Measurements from ENCODE around the gene RIN2.
A peak's percentile ranks its signal among the peaks of the same experiment; 100 is the strongest.

The RIN2 gene

DNA sequence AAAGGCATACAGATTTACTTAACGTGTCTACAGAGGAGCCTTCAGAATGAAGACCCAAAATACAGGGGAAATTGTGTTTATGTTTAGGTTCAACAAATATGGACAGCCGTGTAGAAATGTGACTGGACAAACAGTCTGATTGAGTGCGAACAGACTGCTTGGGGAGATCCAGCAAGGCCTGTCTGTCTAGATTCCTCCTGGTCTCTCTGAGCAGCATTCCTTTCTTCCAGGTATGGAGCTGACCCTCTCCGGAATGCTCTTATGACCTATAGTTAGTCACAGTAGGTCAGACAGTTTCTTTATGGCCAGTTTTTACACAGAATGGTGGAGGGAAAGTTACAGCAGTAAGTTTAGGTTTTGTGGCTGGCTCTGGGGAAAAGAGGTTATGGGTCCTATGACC lies 9.0 kb downstream of the RIN2 start:
- DNase-seq: no peak

DNA sequence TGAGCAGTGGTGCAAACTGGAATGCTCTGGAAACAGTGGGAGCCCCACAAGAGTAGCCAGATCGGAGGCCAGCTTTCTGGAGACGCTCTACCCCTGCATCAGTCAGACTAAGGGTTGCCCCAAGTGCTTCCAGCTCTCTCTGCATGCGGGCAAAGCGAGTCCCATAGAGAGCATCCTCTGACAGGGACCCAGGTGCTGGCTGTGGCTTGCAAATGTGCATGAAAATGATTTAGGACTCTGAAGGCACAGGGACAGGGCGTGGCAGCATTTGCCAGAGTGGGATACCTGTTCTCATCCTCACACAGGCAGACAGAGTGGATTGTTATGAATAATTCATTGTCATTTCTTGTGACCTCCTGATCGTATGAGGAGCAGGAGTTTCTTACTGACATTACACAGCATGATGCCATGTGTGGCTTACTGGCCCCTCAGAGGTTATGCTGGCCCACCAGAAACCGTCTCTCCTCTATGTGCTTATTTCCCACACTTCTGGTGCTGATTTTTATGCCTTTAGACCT lies 10.3 kb downstream of the RIN2 start:
- DNase-seq: no peak

DNA sequence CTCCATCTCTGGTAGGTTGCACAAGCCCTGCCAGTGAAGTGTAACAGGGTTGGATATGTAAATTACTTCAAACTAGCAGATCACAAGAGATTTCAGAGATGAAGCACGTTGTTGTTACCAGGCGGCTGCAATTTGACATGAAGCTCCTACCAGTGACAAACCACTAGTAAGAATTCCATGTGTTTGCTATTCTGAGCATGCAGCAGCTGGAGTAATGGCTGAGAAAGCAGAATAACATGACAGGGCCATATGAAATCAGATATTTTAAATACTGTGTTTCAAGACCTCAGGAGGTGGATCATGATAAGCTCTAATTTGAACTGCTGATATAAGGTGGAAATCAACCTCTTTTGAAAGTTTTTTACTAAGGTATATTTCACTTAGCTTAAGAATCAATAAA lies 11.4 kb downstream of the RIN2 start:
- no peak for DNase-seq

DNA sequence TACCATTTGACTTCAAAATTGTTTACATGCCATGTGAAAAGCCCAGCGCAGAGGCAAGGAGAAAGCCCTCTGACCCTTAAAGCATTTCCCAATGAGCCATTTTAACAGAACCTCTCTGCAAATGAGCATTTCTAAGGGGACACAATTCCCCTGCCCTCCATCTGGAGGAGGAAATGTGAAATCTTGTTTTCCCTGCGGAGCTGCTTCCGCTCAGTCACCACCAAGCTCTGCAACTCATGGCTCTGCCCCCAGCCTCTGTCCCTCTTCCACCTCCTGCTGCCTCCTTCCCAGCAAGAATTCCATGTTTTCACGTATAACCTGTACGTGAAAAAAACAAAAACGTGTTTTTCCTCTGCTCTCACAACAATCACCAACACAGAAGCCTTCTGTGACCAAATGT lies 12.3 kb downstream of the RIN2 start:
- DNase-seq: no peak

- DNase-seq: no peak
Measured at GRCh38 chr20:19771031-19771430, 13.0 kb downstream of the RIN2 start.

DNA sequence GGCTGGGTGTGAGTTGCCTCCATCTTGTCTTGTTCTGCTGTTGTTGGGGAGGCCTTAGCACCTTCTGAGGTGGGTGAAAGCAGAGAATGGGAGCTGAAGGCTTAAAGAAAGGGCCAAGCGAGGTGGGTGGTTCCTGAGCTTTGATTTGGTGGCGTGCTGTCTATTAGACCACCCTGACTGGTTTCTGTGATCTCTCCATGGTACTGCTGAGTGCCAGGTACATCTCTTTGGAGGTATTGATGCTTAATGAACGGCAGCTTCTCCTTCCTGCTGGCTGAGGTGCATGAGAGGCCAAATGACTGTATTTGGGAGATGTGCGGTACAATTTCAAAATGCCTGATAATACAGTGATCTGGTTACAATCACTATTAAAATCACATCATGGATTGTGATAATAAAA lies 15.4 kb downstream of the RIN2 start:
- DNase-seq: no peak

DNA sequence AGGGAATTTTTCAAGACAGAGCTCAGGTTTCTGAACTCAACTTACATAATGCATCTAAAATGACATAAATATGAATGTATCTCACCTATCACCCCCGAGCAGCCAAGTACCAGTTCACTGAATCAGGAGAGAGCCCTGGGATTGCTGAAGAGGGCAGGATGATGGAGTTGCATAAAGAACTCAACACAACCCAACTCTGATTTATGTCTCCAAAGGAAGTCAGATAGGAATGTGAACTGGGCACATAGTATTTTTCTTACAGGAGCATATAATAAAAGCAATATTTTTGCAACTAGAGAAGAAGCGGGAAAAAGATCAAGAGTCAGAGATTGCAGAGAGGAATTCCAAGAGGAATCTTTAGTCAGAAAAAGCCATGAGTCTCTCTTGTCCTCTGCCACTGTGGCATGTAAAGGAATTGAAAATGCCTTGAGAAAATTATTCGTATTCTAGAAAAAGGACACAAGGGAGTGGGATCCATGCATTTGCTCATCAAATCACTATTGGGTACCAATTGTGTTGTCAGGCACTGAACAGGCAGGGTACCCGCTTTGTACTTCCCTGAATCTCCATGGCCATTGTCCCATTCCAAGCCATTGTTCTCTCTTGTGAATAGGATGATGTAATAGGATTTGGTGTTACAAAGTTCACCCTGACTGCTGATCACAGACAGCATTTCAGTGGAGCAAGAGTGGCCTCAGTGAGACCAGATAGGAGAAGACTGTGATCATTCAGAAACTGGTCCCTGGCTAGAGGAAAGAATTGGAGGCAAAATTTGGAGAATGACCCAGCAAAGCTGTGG lies 16.3 kb downstream of the RIN2 start:
- DNase-seq: no peak

DNA sequence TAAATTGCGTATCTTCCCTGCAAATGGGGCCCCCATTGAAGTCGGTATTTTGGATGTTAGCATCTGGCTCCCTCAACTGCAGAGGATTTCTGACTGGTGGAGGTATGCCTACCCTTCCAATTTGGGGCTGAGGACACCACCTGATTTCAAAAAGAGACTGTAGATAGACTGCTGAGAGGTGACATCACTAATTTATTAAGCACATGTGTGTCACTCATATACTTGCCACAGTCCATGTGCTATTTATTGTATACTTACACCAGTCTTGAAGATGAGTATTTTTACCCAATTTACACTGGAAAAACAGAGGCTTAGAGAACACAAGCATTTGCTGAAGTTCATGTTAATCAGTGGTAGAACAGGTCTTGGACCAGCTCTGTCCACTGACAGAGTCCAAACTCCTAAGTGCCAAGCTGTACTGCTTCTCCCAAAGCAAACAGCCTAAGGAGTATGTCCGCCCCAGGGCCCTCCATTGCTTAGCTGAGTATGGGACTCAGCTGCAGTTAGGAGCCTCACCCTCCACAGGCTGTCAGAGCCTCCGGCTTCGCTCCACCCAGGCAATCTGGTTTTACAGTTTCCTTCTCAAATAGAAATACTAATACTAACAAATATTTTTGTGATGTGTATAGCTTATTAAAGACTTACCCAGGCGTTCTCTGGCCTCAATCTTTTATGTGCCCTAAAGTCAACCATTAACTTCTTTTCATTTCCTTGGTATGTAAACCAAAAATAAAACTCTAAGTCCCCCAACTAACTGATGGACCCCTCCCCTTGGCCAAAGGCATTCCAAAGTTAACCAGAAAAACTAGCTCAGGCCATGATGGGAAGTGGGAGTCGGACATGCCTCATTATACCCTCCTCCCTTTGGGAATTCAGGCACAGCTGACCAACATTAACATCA lies 17.5 kb downstream of the RIN2 start:
- DNase-seq: no peak

GRCh38 chr20:19777315-19777714 lies 19.3 kb downstream of the RIN2 start:
- no peak for DNase-seq

- no peak for DNase-seq
Measured at GRCh38 chr20:19777981-19778380, 19.9 kb downstream of the RIN2 start.

- no peak for DNase-seq
Measured at GRCh38 chr20:19778404-19778803, 20.3 kb downstream of the RIN2 start.

- no peak for DNase-seq
Measured at GRCh38 chr20:19779634-19780033, 21.6 kb downstream of the RIN2 start.

- no peak for DNase-seq
Measured at GRCh38 chr20:19780261-19780660, 22.2 kb downstream of the RIN2 start.

DNA sequence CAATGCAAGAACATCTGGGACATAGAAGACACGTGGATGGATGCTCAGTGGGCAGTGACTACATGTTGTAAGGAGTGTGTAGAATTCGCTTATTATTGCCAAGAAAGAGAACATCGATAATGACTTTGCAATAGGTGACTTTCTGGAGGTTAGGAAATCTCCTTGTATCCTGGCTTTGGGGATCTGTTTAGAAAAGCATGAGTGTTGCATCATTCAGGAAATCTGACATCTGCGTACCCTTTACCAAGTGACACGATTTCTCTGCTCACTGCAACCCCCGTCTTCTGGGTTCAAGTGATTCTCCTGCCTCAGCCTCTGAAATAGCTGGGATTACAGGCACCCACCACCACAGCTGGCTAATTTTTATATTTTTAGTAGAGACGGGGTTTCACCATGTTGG lies 23.2 kb downstream of the RIN2 start:
- DNase-seq: no peak

DNA sequence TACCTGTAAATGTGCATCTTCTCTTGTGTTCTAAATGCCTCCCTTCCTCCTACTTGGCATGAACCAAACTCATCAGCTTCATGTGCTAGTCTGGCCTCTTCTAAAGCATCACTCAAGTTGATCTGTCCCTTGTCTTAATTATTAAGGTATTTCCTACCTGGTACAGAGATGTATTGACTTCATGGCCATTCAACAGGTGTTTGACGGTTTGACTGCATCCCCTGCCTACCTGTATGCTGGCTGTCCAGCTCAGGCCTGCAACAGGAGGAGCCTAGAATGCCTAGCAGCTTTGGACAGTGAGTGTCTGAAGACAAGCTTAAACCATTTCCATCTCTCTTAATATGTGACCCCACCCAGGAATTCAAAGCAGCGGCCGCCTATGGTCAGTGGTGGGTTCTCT lies 24.6 kb downstream of the RIN2 start:
- no peak for DNase-seq

DNA sequence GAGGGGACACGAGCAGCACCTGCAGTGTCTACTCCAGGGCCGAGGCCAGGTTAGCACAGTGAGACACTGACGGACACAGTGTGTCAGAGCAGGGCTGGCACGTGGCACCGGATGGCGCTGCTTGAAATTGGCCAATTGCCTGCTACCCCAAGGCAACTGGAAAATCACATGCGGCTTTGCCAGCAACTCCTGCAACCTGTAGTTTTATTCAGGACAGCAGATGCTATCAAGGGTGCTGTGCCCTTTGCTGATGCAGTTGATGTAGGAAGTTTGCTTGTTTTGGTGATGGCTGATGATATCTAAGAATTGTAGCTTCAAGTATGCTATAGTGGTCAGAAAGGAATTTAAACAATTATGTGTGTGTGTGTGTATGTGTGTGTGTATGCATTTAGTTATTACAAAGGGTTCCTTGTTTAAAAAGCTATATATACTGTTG lies 25.9 kb downstream of the RIN2 start:
- no peak for DNase-seq

DNA sequence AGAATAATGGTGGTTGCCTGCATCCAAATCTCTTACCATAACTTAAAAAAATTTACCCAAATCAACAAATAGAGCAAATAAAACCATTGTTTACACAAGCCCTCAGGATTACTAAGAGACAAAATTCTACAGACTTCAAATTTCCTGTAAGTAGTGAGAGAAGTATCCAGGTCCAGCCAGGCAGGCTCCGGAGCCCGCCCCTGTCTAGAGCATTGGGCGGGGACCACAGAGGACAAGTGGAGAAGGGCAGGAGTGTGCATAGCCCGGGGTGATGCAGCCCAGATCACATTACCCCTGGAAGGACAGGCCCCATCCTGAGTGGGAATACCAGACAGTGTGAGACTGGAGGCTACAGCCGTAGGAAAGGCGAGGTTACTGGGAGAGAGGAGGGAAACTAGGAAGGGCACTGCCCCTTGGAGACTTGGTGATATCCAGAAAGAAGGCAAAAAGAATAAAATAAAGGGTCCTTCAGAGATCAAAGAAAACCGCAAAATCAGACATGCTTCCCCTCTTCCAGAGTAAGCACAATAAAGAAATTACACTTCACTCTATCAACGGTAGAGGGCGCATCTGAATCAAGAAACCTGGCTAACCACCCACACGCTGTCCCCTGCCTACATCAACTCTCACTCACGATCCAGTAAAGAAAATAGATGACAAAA lies 26.6 kb downstream of the RIN2 start:
- peak; percentile 23 to 40 for DNase-seq

DNA sequence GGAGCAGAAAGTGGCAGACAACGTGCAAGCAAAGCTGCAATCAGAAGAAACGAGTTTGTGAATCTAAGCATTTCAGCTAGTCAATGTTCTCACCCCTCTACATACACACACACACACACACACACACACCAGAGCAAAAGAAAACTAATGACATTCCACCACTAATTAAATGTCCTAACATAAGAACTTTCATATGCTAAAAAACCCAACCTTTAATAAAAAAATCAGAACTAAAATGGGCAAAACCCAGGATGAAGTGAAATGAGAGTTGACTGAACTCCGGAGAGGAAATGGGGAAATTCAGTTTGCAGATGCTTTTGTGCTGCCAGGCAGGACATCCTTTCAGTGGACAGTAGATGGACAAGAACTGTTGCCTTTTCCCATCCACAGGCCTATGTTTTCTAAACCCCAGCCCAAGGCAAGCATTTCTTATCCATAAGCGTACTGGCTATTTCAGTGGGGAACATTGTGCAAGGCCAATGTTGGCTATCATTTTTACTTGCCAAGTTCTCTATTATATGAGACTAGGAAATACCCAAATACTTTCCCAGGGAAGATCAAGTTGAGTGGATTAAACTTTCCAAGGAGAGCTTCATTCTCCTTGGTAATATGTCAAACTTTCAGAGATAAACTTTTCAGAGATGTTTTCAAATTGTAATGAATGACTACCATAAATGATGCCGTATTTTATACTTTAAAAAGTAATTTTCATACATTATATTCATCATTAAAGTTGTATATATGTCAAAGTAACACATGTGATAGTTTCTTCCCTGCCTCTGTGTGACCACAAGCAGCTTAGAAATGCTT lies 27.3 kb downstream of the RIN2 start:
- no peak for DNase-seq

DNA sequence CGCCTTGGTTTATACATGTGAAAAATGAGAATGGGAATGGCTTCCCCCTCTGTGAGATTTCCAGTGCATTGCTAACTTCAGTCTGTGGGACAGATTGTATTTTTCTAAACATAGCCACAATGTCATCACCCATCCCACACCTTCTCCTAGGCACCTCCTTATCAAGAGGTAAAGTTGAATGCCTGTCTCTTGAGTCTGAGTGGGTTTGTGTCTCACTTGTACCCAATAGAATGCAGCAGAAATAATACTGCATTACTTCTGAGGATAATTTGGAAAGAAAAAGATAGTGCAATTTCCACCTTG lies 27.9 kb downstream of the RIN2 start:
- DNase-seq: no peak

GRCh38 chr20:19786311-19786710 lies 28.3 kb downstream of the RIN2 start:
- DNase-seq: no peak

GRCh38 chr20:19787366-19787765 lies 29.3 kb downstream of the RIN2 start:
- DNase-seq: no peak

GRCh38 chr20:19789009-19789408 lies 31.0 kb downstream of the RIN2 start:
- no peak for DNase-seq

DNA sequence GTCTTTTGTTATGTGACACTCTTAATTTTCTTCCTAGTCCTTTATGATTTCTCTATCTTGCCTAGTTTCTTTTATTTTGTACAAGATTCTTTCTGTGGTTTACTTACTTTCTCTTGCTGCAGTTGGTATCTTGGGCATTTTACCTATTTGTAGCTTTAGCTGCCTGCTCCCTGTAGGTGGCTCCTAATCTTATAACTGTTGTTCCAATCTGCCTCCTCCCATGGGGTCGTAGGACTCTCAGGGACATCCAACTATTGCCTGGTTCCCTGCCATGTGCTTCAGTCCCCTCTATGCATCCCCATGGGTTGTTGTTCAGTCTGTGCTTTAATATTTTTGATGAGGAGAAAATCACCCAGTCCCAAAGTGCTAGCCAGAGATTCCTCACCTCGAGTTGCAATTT lies 31.4 kb downstream of the RIN2 start:
- no peak for DNase-seq

Data from NCI-H187 (cell line).